Cardiac muscle cell (in vitro differentiated cells and primary cell): ENCODE measurements around the gene POLL. TPM values are rescaled to one million over a fixed set of nuclear protein-coding genes. Genes with fewer than 3 reads are reported as not detected.

Experiments
- DNase-seq, 2 donors: peaks; one replicate each; pipeline versions ENCODE4 v3.0.0 to v3.0.0-alpha.2; 2010 to 2017; ENCODE audit warnings: low read depth in 1 of 2, low spot score in 1 of 2
- H3K27ac ChIP-seq: fragments of 200-600 bp; sonication (generic); 2 replicates; pipeline ENCODE4 v1.5.1; 2016
- H3K27me3 ChIP-seq: fragments of 200-600 bp; sonication (generic); 2 replicates; pipeline ENCODE4 v1.6.0; 2016; ENCODE audit warnings: control low read depth
- H3K36me3 ChIP-seq: fragments of 200-600 bp; sonication (generic); 2 replicates; pipeline ENCODE4 v1.5.1; 2016; ENCODE audit warnings: control low read depth
- H3K4me1 ChIP-seq: fragments of 200-600 bp; sonication (generic); 2 replicates; pipeline ENCODE4 v1.8.1; 2017; ENCODE audit warnings: low read depth, mild to moderate bottlenecking, mixed run types
- H3K4me3 ChIP-seq: fragments of 200-600 bp; sonication (generic); 2 replicates; pipeline ENCODE4 v1.5.1; 2016; ENCODE audit warnings: mild to moderate bottlenecking
- H3K9me3 ChIP-seq: fragments of 200-600 bp; sonication (generic); 2 replicates; pipeline ENCODE4 v1.5.1; 2017; ENCODE audit warnings: low read depth, mild to moderate bottlenecking, control low read depth
- polyA plus RNA-seq: library from polyadenylated mRNA; unstranded; fragments of >200 nt; fragmentation: Nextera tagmentation; extraction: Ambion mirVana; gene quantifications from 2 replicates; pipeline ENCODE4 v1.2.1, GENCODE V29; 2016
- total RNA-seq: library from RNA; depleted of rRNA; stranded (reverse); fragments of >200 nt; gene quantifications from 2 replicates; pipeline ENCODE4 v1.2.3, GENCODE V29; 2016
- TF ChIP-seq, protein P1 (sequence below): IDR thresholded peaks from 2 replicates; pipeline ENCODE4 v1.5.1; 2012; ENCODE audit warnings: low read depth, mild to moderate bottlenecking, low read length

POLL gene
- total and polyA plus RNA-seq, 2 experiments from 2014 or later = 27.6 to 41.7 TPM

DNA sequence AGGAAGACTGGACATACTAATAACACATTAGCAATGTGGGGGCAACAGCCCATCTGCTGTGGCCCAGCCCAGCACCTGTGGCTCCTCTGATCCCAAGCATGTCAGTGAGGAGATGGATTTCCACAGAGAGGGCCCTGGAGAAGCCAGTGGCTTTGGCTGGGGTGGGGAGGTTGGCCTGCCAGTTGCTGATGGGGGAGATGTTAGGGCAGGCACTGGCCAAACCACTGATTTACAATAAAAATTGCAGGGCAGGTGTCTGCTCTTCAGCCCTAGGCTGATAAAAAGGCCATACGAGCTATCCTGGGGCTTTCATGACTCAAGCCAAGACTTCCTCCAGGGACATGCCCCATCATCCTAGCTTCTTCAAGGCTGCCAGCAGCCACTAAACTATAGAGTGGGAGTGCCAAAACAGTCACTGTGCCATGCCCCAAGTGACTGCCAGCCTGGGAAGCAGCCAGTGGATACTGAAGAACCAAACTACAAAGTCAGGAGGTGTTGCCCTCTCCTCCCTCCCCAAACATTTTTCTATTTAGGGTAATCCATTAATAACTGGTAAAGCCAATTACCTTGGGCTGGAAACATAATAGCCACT is 37.9 kb upstream of the POLL start:
- TF ChIP-seq, protein P1, sequence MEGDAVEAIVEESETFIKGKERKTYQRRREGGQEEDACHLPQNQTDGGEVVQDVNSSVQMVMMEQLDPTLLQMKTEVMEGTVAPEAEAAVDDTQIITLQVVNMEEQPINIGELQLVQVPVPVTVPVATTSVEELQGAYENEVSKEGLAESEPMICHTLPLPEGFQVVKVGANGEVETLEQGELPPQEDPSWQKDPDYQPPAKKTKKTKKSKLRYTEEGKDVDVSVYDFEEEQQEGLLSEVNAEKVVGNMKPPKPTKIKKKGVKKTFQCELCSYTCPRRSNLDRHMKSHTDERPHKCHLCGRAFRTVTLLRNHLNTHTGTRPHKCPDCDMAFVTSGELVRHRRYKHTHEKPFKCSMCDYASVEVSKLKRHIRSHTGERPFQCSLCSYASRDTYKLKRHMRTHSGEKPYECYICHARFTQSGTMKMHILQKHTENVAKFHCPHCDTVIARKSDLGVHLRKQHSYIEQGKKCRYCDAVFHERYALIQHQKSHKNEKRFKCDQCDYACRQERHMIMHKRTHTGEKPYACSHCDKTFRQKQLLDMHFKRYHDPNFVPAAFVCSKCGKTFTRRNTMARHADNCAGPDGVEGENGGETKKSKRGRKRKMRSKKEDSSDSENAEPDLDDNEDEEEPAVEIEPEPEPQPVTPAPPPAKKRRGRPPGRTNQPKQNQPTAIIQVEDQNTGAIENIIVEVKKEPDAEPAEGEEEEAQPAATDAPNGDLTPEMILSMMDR = no peak
- peaks cover 13% of the 10 kb centered on the region for H3K36me3 ChIP-seq
- no peaks in the 10 kb centered on the region for H3K4me1 ChIP-seq
- H3K27me3 ChIP-seq = no peaks in the 10 kb centered on the region
- H3K9me3 ChIP-seq = no peaks in the 10 kb centered on the region
- no peak for DNase-seq
- no peak overlapping the region for H3K4me3 ChIP-seq
- H3K27ac ChIP-seq = peak overlapping the region; percentile 4

DNA sequence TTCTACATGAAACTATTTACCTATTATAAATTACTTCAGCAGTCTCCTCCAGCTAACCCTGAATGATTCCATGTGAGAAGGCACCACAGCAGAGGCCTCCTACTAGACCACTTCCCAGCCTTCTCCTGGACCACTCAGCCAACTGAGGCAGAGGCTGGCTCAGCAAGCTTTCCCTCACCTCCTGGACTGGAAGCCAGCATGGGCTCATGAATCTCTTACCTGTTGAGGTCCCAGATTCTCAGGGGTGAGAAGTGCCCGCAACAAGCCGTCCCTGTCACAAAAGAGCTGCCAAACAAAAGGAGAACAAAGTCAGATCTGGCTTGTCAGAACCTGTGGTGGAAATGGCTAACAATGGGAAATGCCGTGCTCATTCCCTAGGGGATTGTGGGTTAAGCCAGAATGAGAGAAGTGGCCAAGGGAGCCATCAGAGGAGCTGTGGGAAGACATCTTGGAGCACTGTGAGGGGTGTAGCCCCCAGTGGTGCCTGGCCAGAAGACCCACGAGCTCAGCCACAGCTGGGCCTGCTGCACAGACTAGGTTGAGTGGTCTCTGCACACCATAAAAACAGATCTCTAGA is 36.6 kb upstream of the POLL start:
- Histone ChIP-seq H3K27ac (no peak overlapping the region), H3K9me3 (no peaks in the 10 kb centered on the region), H3K27me3 (no peaks in the 10 kb centered on the region), H3K4me1 (no peaks in the 10 kb centered on the region), H3K4me3 (no peak overlapping the region), H3K36me3 (peaks cover 13% of the 10 kb centered on the region)
- DNase-seq = peak in 1 of 2 donors; percentile 25
- TF ChIP-seq, protein P1 = no peak

DNA sequence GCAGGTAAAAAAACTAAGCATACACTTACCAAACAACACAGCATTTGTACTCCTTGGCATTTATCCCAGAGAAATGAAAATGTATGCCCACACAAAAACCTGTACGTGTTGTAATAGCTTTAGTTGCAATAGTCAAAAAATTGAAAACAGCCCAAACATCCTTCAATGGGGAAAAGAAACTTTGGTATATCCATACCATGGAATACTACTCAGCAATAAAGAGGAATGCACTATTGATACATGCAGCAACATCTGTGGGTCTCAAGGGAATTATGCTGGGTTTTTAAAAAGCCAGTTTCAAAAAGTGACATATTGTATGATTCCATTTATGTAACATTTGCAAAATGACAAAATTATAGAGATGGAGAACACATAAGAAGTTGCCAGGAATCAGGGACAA is 35.5 kb upstream of the POLL start:
- Histone ChIP-seq H3K4me1 (no peaks in the 10 kb centered on the region), H3K27me3 (no peaks in the 10 kb centered on the region), H3K36me3 (peaks cover 13% of the 10 kb centered on the region), H3K27ac (no peak overlapping the region), H3K4me3 (no peak overlapping the region), H3K9me3 (no peaks in the 10 kb centered on the region)
- no peak for DNase-seq
- TF ChIP-seq, protein P1 = no peak

DNA sequence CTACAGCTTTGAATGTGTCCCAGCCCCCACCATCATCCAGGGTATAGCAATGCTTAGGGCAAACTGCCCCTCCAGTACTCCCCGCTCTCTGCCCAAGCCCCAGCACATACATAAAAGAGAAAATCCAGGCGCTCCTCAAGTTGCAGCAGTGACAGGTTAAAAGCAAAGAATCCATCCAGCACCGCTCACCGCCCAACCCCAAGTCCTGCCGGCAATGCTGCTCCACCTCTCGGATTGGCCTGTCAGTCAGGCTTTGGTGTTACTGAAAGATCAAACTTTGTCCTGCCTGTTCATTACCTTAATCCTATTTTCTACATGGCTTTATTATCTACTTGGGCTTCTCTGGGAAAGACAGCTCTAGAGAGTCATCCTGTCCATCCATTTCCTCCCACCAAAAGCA is 31.9 kb upstream of the POLL start:
- H3K27me3 ChIP-seq = no peaks in the 10 kb centered on the region
- no peak for DNase-seq
- H3K9me3 ChIP-seq = no peaks in the 10 kb centered on the region
- H3K4me1 ChIP-seq = no peaks in the 10 kb centered on the region
- no peak overlapping the region for H3K4me3 ChIP-seq
- peaks cover 13% of the 10 kb centered on the region for H3K36me3 ChIP-seq
- H3K27ac ChIP-seq = no peak overlapping the region
- TF ChIP-seq, protein P1 = no peak

DNA sequence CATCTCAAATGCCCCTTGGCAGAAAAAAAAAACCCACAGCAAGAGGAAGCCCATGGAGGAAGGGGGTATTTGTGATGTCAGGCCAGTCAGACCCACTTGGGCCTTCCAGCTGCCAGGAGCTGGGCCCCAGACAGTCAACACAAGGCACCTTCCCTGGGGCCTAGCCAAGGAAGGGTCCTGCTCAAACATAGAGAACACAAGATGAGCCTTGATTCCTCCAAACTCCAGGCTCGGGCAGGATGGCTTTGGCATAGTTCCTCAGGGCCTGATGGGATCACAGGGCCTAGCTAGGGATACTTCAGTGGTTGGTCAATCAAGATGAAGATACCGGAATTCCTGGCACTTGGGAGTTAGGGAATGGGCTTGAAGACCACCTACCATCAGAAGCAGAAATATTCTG is 30.8 kb upstream of the POLL start:
- H3K4me3 ChIP-seq = no peak overlapping the region
- DNase-seq = no peak
- H3K36me3 ChIP-seq = peaks cover 8% of the 10 kb centered on the region
- H3K4me1 ChIP-seq = no peaks in the 10 kb centered on the region
- H3K27me3 ChIP-seq = no peaks in the 10 kb centered on the region
- H3K9me3 ChIP-seq = no peaks in the 10 kb centered on the region
- TF ChIP-seq, protein P1 = no peak
- no peak overlapping the region for H3K27ac ChIP-seq
